Urothelium cell line (cell line): ENCODE results near the gene PALD1.
"Not testable (repeated sequence)": the region's sequence is repeated elsewhere in the genome, so short reads cannot be mapped to it uniquely, and the experiment has no call there.

Experiments used
- DNase-seq: peaks from one replicate; pipeline ENCODE4 v3.0.0; 2011; ENCODE audit warnings: low spot score, mixed read lengths
- FAIRE-seq: peaks from 2 replicates; lab custom pipeline; 2011; peaks lifted over from hg19 to GRCh38; lab: Jason Lieb, UNC

Gene PALD1

GRCh38 chr10:70568113-70568512 lies 89.5 kb downstream of the PALD1 start:
- no peak for DNase-seq
- FAIRE-seq: no peak

GRCh38 chr10:70568781-70569495 lies 90.4 kb downstream of the PALD1 start:
- FAIRE-seq: no peak
- no peak for DNase-seq

GRCh38 chr10:70571236-70571635 lies 92.7 kb downstream of the PALD1 start:
- no peak for DNase-seq
- no peak for FAIRE-seq

GRCh38 chr10:70571636-70572439 lies 93.3 kb downstream of the PALD1 start:
- DNase-seq (no peak), FAIRE-seq (peak; percentile 81)

- no peak for DNase-seq
- no peak for FAIRE-seq
These were observed 95.3 kb downstream of the PALD1 start for GRCh38 chr10:70573599-70574506.

- FAIRE-seq: no peak
- DNase-seq: peak; percentile 64
These were observed 96.9 kb downstream of the PALD1 start for GRCh38 chr10:70575486-70575873.

- FAIRE-seq: peak; percentile 65
These were observed 97.6 kb downstream of the PALD1 start for GRCh38 chr10:70575874-70576802.

GRCh38 chr10:70576803-70577517 lies 98.4 kb downstream of the PALD1 start:
- no peak for FAIRE-seq
- no peak for DNase-seq

More at GRCh38 chr10:70575874-70576802, 97.6 kb downstream of the PALD1 start:
- DNase-seq: peak; percentile 89

- FAIRE-seq (no peak), DNase-seq (peak; percentile 93)
These were observed 99.9 kb downstream of the PALD1 start for GRCh38 chr10:70578371-70578947.

- FAIRE-seq (peak; percentile 90), DNase-seq (peak; percentile 66)
These were observed 100.9 kb downstream of the PALD1 start for GRCh38 chr10:70579234-70580002.

GRCh38 chr10:70581176-70581575 lies 102.6 kb downstream of the PALD1 start:
- not testable (repeated sequence) for DNase-seq, FAIRE-seq

GRCh38 chr10:70582793-70583668 lies 104.5 kb downstream of the PALD1 start:
- FAIRE-seq: no peak
- no peak for DNase-seq

- FAIRE-seq (no peak), DNase-seq (no peak)
These were observed 105.1 kb downstream of the PALD1 start for GRCh38 chr10:70583669-70584037.

GRCh38 chr10:70584366-70584765 lies 105.8 kb downstream of the PALD1 start:
- FAIRE-seq: no peak
- no peak for DNase-seq

- peak; percentile 72 for FAIRE-seq
- DNase-seq: peak; percentile 77
These were observed 106.5 kb downstream of the PALD1 start for GRCh38 chr10:70584909-70585544.

- FAIRE-seq (no peak), DNase-seq (no peak)
These were observed 107.1 kb downstream of the PALD1 start for GRCh38 chr10:70585578-70586169.
